Measurements from ENCODE around the gene GUSB.
"Not testable (repeated sequence)": the region's sequence is repeated elsewhere in the genome, so short reads cannot be mapped to it uniquely, and the experiment has no call there.

GUSB gene

DNA sequence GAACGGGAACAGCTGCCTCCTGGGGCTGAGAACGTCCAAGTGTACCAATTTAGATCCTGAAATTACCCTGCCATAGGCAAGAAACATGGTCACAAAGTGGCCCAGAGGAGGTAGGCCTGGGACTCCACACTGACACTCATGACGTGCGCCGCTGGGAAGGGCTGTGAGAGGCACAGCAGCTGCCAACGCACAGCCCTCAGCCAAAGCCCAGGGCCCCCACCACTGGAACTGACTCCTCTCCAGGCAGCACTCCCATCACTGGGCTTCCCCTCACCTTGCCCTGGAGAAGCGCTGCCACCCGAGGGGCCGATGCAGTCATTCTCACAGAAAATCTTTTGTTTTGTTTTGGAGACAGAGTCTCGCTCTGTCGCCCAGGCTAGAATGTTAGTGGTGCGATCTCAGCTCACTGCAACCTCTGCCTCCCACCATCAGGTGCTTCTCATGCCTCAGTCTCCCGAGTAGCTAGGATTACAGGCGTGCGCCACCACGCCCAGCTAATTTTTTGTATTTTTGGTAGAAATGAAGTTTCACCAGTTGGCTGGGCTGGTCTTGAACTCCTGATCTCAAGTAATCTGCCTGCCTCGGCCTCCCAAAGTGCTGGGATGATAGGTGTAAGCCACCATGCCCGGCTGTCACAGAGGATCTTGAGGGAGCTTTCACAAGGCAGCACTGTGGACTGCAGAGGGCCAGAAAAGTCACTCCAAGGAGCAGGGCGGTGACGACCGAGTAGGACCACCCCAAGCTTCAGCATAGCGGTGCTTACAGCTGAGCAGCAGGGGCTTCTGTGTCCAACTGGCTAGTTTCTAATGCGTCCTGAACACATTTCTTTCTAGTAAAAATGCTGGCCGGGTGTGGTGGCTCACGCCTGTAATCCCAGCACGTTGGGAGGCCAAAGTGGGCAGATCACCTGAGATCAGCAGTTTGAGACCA lies 13.5 kb downstream of the GUSB start:
- Histone ChIP-seq H3K4me3 (ENCODE audit: low read length) (no peak overlapping the region), H3K4me1 (ENCODE audit: insufficient read depth, low read length) (no peaks in the 10 kb centered on the region), H3K27me3 (ENCODE audit: insufficient read depth, low read length) (no peaks in the 10 kb centered on the region), H3K9me3 (ENCODE audit: low read length) (no peaks in the 10 kb centered on the region), H3K36me3 (ENCODE audit: insufficient read depth, low read length) (peaks cover 85% of the 10 kb centered on the region), H2AFZ (ENCODE audit: low read depth, low read length) (no peak overlapping the region)

DNA sequence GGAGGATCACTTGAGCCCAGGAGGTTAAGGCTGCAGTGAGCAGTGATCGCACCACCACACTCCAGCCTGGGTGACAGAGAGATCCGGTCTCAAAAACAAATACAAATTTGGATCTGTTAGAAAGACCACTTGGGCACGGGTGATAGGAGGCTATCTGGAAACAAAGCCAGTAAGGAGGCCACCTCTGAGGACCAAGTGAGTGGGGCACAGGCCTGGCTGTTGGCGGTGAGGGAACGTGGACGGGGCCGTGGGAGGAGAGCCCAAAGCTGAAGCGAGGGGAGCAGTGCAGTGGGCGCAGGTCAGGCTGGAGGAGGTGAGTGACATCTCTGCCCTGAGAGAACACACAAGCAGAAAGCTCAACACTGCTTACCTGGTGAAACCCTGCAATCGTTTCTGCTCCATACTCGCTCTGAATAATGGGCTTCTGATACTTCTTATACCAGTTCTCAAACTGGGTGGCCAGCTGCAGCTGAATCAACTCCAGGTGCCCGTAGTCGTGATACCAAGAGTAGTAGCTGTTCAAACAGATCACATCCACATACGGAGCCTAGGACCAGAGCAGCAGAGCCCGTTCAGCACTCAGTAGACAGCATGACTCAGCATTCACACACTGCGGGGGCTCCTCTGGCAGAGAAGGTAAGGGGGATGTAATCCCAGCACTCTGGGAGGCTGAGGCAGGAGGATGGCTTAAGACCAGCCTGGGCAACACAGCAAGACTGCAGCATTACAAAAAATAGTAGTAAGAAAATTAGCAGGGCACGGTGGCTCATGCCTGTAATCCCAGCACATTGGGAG lies 14.5 kb downstream of the GUSB start:
- Histone ChIP-seq H3K9me3 (ENCODE audit: low read length) (no peaks in the 10 kb centered on the region), H3K4me1 (ENCODE audit: insufficient read depth, low read length) (no peaks in the 10 kb centered on the region), H2AFZ (ENCODE audit: low read depth, low read length) (no peak overlapping the region), H3K4me3 (ENCODE audit: low read length) (no peak overlapping the region), H3K27me3 (ENCODE audit: insufficient read depth, low read length) (no peaks in the 10 kb centered on the region), H3K36me3 (ENCODE audit: insufficient read depth, low read length) (peaks cover 85% of the 10 kb centered on the region)

DNA sequence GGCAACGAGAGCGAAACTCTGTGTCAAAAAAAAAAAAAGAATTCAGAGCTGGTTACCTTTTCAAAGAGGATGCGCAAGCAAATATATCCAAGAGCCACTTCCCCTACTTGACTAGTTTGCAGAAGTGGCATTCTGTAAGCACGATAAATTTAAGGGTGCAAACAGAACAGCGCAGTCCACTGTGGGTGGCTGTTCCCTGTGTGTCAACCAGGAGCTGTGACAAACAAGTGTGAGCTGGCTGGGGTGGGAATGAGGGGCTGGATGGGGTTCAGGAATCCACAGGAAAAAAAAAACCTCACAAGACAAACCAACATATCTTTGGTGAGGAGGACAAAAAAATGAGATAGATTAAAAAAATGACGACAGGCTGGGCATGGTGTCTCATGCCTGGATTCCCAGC lies 15.9 kb downstream of the GUSB start:
- H3K36me3 ChIP-seq (ENCODE audit: insufficient read depth, low read length) = peaks cover 87% of the 10 kb centered on the region
- no peaks in the 10 kb centered on the region for H3K9me3 ChIP-seq (ENCODE audit: low read length)
- no peaks in the 10 kb centered on the region for H3K27me3 ChIP-seq (ENCODE audit: insufficient read depth, low read length)
- no peaks in the 10 kb centered on the region for H3K4me1 ChIP-seq (ENCODE audit: insufficient read depth, low read length)
- no peak overlapping the region for H3K4me3 ChIP-seq (ENCODE audit: low read length)
- no peak overlapping the region for H2AFZ ChIP-seq (ENCODE audit: low read depth, low read length)

DNA sequence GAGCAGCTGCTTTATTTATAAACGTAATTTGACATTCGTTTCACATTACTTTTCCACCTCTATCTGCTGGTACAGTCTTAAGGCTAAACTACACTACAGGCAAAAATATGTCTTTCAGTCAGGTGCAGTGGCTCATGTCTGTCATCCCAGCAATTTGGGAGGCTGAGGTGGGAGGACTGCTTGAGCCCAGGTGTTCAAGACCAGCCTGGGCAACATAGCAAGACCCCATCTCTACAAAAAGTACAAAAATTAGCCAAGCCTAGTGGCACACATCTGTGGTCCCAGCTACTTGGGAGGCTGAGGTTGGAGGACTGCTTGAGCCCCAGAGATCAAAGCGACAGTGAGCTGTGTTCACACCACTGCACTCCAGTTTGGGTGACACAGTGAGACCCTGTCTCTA lies 17.3 kb downstream of the GUSB start:
- not testable (repeated sequence) for H3K4me1 ChIP-seq (ENCODE audit: insufficient read depth, low read length); H3K9me3 ChIP-seq (ENCODE audit: low read length); H3K4me3 ChIP-seq (ENCODE audit: low read length); H2AFZ ChIP-seq (ENCODE audit: low read depth, low read length); H3K27me3 ChIP-seq (ENCODE audit: insufficient read depth, low read length)
- peaks cover 88% of the 10 kb centered on the region for H3K36me3 ChIP-seq (ENCODE audit: insufficient read depth, low read length)

DNA sequence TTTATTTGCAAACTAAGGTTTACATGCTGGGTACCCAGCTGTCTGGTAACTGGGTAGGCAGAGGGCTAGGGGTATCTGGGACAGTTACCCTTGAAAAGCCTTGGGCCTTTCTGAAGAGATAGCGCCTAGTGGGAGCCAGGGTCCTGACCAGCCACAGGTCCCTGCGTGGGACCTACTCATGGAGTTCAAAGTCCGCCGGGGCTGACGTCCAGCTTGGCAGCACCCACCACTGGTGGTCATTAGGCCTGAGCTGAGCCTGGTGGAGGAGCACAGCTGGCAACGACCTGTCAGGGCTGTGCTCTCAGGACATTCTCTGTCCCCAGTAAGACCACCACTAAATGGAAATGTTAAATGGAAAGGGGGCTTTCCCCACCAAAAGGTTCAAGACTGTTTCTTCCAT lies 20.0 kb downstream of the GUSB start:
- Histone ChIP-seq H3K9me3 (ENCODE audit: low read length) (no peaks in the 10 kb centered on the region), H3K4me3 (ENCODE audit: low read length) (no peak overlapping the region), H3K4me1 (ENCODE audit: insufficient read depth, low read length) (no peaks in the 10 kb centered on the region), H2AFZ (ENCODE audit: low read depth, low read length) (no peak overlapping the region), H3K36me3 (ENCODE audit: insufficient read depth, low read length) (peaks cover 86% of the 10 kb centered on the region), H3K27me3 (ENCODE audit: insufficient read depth, low read length) (no peaks in the 10 kb centered on the region)

DNA sequence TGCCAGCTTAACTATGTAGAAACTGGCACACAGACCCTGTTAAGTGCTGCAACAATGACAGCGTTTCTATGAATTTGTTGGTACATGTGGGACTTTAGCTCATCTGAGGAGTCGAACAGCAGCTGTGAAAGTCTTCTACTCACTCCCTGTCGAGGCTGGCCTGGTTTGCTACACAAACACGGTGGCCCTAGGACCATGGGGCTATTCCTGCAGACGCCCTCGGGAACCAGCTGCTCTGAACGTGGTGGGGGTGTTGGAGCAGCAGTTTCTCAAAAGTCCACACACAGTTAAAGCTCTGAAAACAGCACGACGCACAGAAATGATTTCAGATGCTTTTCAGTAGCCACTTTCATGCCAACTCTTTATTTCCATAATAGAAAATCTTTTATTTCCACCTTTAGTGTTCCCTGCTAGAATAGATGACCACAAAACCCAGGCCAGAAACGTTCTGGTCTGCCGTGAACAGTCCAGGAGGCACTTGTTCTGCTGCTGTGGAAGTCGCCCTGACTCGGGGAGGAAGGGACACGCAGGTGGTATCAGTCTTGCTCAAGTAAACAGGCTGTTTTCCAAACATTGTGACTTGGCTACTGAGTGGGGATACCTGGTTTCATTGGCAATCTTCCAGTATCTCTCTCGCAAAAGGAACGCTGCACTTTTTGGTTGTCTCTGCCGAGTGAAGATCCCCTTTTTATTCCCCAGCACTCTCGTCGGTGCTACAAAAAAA lies 21.5 kb downstream of the GUSB start:
- Histone ChIP-seq H2AFZ (ENCODE audit: low read depth, low read length) (no peak overlapping the region), H3K27me3 (ENCODE audit: insufficient read depth, low read length) (no peaks in the 10 kb centered on the region), H3K4me1 (ENCODE audit: insufficient read depth, low read length) (no peaks in the 10 kb centered on the region), H3K9me3 (ENCODE audit: low read length) (no peaks in the 10 kb centered on the region), H3K4me3 (ENCODE audit: low read length) (no peak overlapping the region), H3K36me3 (ENCODE audit: insufficient read depth, low read length) (peaks cover 83% of the 10 kb centered on the region)

DNA sequence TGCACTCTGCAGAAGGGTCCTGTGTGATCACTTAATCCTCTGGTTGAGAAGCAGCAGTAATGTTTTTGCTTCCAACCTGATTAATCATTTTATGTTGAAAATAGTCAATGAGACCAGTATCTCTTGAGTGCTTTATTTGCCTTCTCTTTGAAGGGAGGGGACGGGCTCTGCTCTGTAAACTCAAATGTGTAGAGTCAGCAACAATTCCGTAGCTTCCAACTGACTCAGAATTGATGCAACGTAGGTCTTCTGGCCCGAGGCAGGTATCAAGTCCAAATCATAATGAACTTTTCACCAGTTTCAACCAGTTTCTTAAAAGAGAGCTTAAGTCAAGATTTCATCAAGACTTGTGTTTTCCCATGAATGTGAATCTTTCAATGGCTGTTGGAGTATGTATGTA lies 26.3 kb downstream of the GUSB start:
- Histone ChIP-seq H2AFZ (ENCODE audit: low read depth, low read length) (no peak overlapping the region), H3K36me3 (ENCODE audit: insufficient read depth, low read length) (peaks cover 54% of the 10 kb centered on the region), H3K4me1 (ENCODE audit: insufficient read depth, low read length) (no peaks in the 10 kb centered on the region), H3K9me3 (ENCODE audit: low read length) (no peaks in the 10 kb centered on the region), H3K27me3 (ENCODE audit: insufficient read depth, low read length) (no peaks in the 10 kb centered on the region), H3K4me3 (ENCODE audit: low read length) (no peak overlapping the region)

DNA sequence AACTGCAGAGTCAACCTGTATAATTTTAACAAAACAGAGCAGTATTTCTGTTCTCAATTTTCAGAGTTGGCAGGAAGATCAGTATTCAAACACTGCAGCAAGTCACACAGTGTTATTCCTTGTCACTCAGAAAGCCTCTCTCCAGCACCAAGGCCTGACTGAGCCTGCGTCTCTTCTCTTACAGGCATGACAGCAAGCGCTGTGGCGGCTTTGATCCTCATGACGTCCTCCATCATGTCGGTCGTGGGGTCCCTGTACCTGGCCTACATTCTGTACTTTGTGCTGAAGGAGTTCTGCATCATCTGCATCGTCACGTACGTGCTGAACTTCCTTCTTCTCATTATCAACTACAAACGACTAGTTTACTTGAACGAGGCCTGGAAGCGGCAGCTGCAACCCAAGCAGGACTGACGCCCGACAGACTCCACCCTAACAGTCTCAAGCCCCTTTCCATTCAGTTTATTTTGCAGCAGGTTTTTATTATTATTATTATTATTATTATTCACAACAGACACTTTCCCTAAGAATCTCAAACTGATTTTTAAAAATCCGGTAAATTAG lies 28.0 kb downstream of the GUSB start:
- Histone ChIP-seq H3K4me3 (ENCODE audit: low read length) (no peak overlapping the region), H3K4me1 (ENCODE audit: insufficient read depth, low read length) (no peaks in the 10 kb centered on the region), H3K27me3 (ENCODE audit: insufficient read depth, low read length) (no peaks in the 10 kb centered on the region), H3K36me3 (ENCODE audit: insufficient read depth, low read length) (peaks cover 36% of the 10 kb centered on the region), H3K9me3 (ENCODE audit: low read length) (no peaks in the 10 kb centered on the region), H2AFZ (ENCODE audit: low read depth, low read length) (no peak overlapping the region)

DNA sequence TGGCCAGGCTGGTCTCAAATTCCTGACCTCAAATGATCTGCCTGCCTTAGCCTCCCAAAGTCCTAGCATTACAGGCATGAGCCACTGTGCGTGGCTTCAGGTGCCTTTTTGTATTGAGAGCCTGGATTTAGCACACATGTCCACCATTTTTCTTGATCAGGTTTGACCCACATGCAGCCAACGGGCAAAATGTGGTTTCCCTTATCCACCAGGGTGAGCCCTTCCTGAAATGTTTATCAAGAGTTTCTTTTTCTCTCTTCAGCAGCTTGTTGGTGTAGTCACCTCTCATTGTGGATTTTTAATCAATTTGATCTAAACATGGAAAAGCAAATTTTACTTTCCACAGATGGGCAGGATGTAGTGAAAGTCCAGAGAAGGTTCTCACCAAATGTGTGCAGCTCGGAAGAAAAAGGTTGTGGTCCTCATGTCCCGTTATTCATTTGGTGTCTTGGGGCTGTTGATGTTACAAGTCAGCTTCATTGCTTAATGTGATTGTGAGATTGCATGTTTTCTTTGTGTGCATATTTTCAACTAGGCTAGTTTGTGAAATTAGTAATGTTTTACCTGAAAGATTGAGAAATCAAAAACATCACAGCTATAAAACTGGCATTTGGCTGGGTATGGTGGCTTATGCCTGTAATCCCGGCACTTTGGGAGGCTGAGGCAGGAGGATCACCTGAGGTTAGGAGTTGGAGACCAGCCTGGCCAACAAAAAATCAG lies 28.9 kb downstream of the GUSB start:
- Histone ChIP-seq H3K4me3 (ENCODE audit: low read length) (no peak overlapping the region), H3K4me1 (ENCODE audit: insufficient read depth, low read length) (no peaks in the 10 kb centered on the region), H3K9me3 (ENCODE audit: low read length) (no peaks in the 10 kb centered on the region), H2AFZ (ENCODE audit: low read depth, low read length) (no peak overlapping the region), H3K36me3 (ENCODE audit: insufficient read depth, low read length) (peaks cover 28% of the 10 kb centered on the region), H3K27me3 (ENCODE audit: insufficient read depth, low read length) (no peaks in the 10 kb centered on the region)

DNA sequence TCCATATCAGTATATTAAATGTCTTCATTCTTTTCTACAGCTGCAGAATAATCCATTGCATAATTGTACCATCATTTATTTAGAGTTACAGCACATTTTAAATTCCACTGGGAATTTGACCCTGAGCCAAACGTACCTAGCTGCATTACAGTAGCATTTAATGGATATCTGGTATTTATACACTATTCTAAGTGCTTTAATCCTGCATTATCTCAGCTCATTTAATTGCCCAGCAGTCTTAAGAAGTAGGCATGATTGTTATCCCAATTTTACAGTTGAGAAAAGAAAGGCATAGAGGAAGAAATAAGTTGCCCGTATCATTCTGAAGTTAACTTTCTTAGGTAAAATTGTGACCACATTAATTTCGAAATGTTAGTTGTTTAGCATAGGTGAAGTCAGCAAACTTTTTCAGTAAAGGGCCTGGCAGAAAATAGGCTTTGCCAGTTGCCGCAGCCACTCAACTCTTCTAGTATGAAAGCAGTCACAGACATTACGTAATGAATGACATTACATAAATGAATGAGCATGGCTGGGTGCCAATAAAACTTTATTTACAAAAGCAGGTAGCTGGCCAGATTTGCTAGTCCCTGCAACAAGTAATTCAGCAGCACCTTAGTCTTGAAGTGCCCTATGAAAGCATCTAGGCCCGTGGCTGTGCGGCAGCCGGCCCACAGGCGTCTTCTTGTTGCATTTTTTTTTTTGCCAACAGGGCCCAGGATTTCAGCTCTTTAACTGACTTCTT lies 30.0 kb downstream of the GUSB start:
- Histone ChIP-seq H2AFZ (ENCODE audit: low read depth, low read length) (no peak overlapping the region), H3K36me3 (ENCODE audit: insufficient read depth, low read length) (peaks cover 23% of the 10 kb centered on the region), H3K27me3 (ENCODE audit: insufficient read depth, low read length) (no peaks in the 10 kb centered on the region), H3K9me3 (ENCODE audit: low read length) (no peaks in the 10 kb centered on the region), H3K4me1 (ENCODE audit: insufficient read depth, low read length) (no peaks in the 10 kb centered on the region), H3K4me3 (ENCODE audit: low read length) (no peak overlapping the region)

DNA sequence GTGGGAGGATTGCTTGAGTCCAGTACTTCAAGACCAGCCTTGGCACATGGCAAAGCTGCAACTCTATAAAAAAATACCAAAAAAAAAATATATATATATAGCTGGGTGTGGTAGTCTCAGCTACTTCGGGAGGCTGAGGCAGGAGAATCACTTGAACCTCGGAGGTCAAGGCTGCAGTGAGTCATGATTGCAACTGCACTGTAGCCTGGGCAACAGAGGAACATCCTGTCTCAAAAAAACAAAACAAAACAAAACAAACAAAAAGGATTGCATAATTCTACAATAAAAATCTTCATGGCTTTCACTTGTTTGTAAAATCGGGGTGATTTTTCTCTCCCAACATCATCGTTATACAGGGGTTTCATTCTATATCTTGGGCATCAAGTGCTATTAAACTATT lies 35.1 kb downstream of the GUSB start:
- Histone ChIP-seq H3K4me3 (ENCODE audit: low read length) (no peak overlapping the region), H3K4me1 (ENCODE audit: insufficient read depth, low read length) (no peaks in the 10 kb centered on the region), H3K36me3 (ENCODE audit: insufficient read depth, low read length) (no peaks in the 10 kb centered on the region)

DNA sequence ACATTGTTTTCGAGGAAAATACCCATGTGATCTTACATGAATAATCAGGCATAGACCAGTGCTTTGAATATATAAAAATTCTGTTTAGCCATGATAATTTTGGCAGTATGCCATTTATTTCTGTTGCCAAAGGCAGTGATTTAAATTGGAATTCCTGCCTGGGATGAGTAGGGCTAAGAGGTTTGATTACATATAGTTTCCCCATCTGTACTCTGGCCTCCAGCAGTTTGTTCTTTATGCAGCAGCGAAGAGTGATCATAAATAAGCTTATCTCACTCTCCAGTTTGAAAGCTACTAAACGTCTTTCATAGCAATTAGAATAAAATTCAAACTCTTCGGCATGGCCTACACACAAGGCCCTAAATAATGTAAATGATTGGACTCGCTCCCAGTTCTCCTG lies 36.2 kb downstream of the GUSB start:
- not testable (repeated sequence) for H3K4me1 ChIP-seq (ENCODE audit: insufficient read depth, low read length); H3K9me3 ChIP-seq (ENCODE audit: low read length); H2AFZ ChIP-seq (ENCODE audit: low read depth, low read length); H3K4me3 ChIP-seq (ENCODE audit: low read length); H3K36me3 ChIP-seq (ENCODE audit: insufficient read depth, low read length); H3K27me3 ChIP-seq (ENCODE audit: insufficient read depth, low read length)

More for the DNA sequence above, 35.1 kb downstream of the GUSB start:
- no peak overlapping the region for H2AFZ ChIP-seq (ENCODE audit: low read depth, low read length)
- H3K9me3 ChIP-seq (ENCODE audit: low read length) = no peaks in the 10 kb centered on the region
- no peaks in the 10 kb centered on the region for H3K27me3 ChIP-seq (ENCODE audit: insufficient read depth, low read length)

Data from neuron (in vitro differentiated cells).